H9 (cell line): Measurements from ENCODE around the gene OR56B1. TPM values are rescaled to one million over a fixed set of nuclear protein-coding genes. Genes with fewer than 3 reads are reported as not detected.

ENCODE experiments used
- DNase-seq: peaks from one replicate; pipeline ENCODE4 v3.0.0-alpha.2; 2017
- H2AFZ ChIP-seq: one replicate; pipeline ENCODE4 v1.6.1; 2013; ENCODE audit warnings: mild to moderate bottlenecking, low read length, control low read depth, moderate library complexity
- H2AK5ac ChIP-seq: 2 replicates; pipeline ENCODE4 v1.6.1; 2013; ENCODE audit warnings: low read length, control low read depth, mixed read lengths; ENCODE audit not compliant: insufficient read length
- H2BK120ac ChIP-seq: one replicate; pipeline ENCODE4 v1.6.1; 2013; ENCODE audit warnings: low read depth, mild to moderate bottlenecking, low read length, control low read depth, inconsistent platforms; ENCODE audit not compliant: poor library complexity, severe bottlenecking
- H2BK12ac ChIP-seq: 2 replicates; pipeline ENCODE4 v1.6.1; 2013; ENCODE audit warnings: low read length, control low read depth, mixed read lengths, low read depth; ENCODE audit not compliant: insufficient read length
- H2BK15ac ChIP-seq: 2 replicates; pipeline ENCODE4 v1.6.1; 2013; ENCODE audit warnings: low read depth, low read length, control low read depth
- H2BK20ac ChIP-seq: one replicate; pipeline ENCODE4 v1.6.1; 2013; ENCODE audit warnings: low read depth, mild to moderate bottlenecking, low read length, control low read depth, inconsistent platforms; ENCODE audit not compliant: poor library complexity, severe bottlenecking
- H2BK5ac ChIP-seq: 2 replicates; pipeline ENCODE4 v1.6.1; 2013; ENCODE audit warnings: low read length, control low read depth, mixed read lengths; ENCODE audit not compliant: insufficient read length
- H3K14ac ChIP-seq: 2 replicates; pipeline ENCODE4 v1.6.1; 2013; ENCODE audit warnings: low read length, control low read depth; ENCODE audit not compliant: insufficient read depth
- H3K18ac ChIP-seq: 2 replicates; pipeline ENCODE4 v1.6.1; 2013; ENCODE audit warnings: low read depth, mild to moderate bottlenecking, mixed read lengths, low read length, control low read depth; ENCODE audit not compliant: insufficient read length
- H3K23ac ChIP-seq: 2 replicates; pipeline ENCODE4 v1.6.1; 2013; ENCODE audit warnings: low read length, control low read depth, mixed read lengths, low read depth; ENCODE audit not compliant: insufficient read length
- H3K23me2 ChIP-seq: 2 replicates; pipeline ENCODE4 v1.6.1; 2013; ENCODE audit warnings: low read depth, mild to moderate bottlenecking, mixed read lengths, low read length, control low read depth; ENCODE audit not compliant: insufficient read length, poor library complexity, severe bottlenecking
- H3K27ac ChIP-seq: 2 replicates; pipeline ENCODE4 v1.5.1; 2013; ENCODE audit warnings: low read length, control low read depth, mixed read lengths, low read depth; ENCODE audit not compliant: insufficient read length
- H3K27me3 ChIP-seq: 2 replicates; pipeline ENCODE4 v1.6.1; 2013; ENCODE audit warnings: low read length, control low read depth, inconsistent platforms; ENCODE audit not compliant: insufficient read depth
- H3K4ac ChIP-seq: 2 replicates; pipeline ENCODE4 v1.6.1; 2013; ENCODE audit warnings: low read depth, mild to moderate bottlenecking, control low read depth, inconsistent platforms, low read length, moderate library complexity
- H3K4me1 ChIP-seq: 2 replicates; pipeline ENCODE4 v1.6.1; 2013; ENCODE audit warnings: low read length, control low read depth, inconsistent platforms; ENCODE audit not compliant: insufficient read depth
- H3K4me2 ChIP-seq: 2 replicates; pipeline ENCODE4 v1.6.1; 2013; ENCODE audit warnings: low read length, control low read depth, mixed read lengths; ENCODE audit not compliant: insufficient read length, insufficient read depth
- H3K56ac ChIP-seq: 2 replicates; pipeline ENCODE4 v1.6.1; 2013; ENCODE audit warnings: low read depth, mild to moderate bottlenecking, mixed read lengths, low read length, control low read depth; ENCODE audit not compliant: insufficient read length
- H3K79me1 ChIP-seq: 2 replicates; pipeline ENCODE4 v1.6.1; 2013; ENCODE audit warnings: low read depth, mild to moderate bottlenecking, moderate library complexity, low read length, control low read depth, inconsistent platforms; ENCODE audit not compliant: insufficient read depth, poor library complexity, severe bottlenecking
- H3K79me2 ChIP-seq: 2 replicates; pipeline ENCODE4 v1.6.1; 2013; ENCODE audit warnings: low read length, control low read depth, inconsistent platforms; ENCODE audit not compliant: insufficient read depth
- H3K9ac ChIP-seq: 2 replicates; pipeline ENCODE4 v1.6.1; 2013; ENCODE audit warnings: low read length, control low read depth, mixed read lengths; ENCODE audit not compliant: insufficient read length; ENCODE audit errors: extremely low read depth
- H3K9me3 ChIP-seq: one replicate; pipeline ENCODE4 v1.6.1; 2013; ENCODE audit warnings: low read depth, low read length, inconsistent platforms; ENCODE audit not compliant: control insufficient read depth
- H3T11ph ChIP-seq: one replicate; pipeline ENCODE4 v1.6.1; 2013; ENCODE audit warnings: mild to moderate bottlenecking, low read length, control low read depth, inconsistent platforms
- H4K20me1 ChIP-seq: one replicate; pipeline ENCODE4 v1.6.1; 2013; ENCODE audit not compliant: control insufficient read depth, insufficient read length, insufficient read depth
- H4K5ac ChIP-seq: 2 replicates; pipeline ENCODE4 v1.6.1; 2013; ENCODE audit warnings: low read depth, mild to moderate bottlenecking, mixed read lengths, low read length, control low read depth; ENCODE audit not compliant: insufficient read length
- H4K8ac ChIP-seq: replicated peaks from 2 replicates; pipeline ENCODE4 v1.6.1; 2013; ENCODE audit warnings: low read length, control low read depth, mixed read lengths, low read depth; ENCODE audit not compliant: insufficient read length
- H4K91ac ChIP-seq: 2 replicates; pipeline ENCODE4 v1.6.1; 2013; ENCODE audit warnings: low read depth, mild to moderate bottlenecking, moderate library complexity, mixed read lengths, low read length, control low read depth; ENCODE audit not compliant: insufficient read length
- H3K27ac Mint-ChIP-seq, 3 experiments: 2 replicates in 2 of 3; 3 replicates in 1 of 3; pipeline ENCODE4 v1.8.0; 2020 to 2021; ENCODE audit warnings: mixed read lengths in 3 of 3, mild to moderate bottlenecking in 1 of 3, moderate library complexity in 1 of 3
- H3K27me3 Mint-ChIP-seq: 2 replicates; pipeline ENCODE4 v1.8.0; 2021; ENCODE audit warnings: low read depth, mild to moderate bottlenecking, moderate library complexity, mixed read lengths
- H3K36me3 Mint-ChIP-seq, 3 experiments: 2 replicates in 2 of 3; 3 replicates in 1 of 3; pipeline ENCODE4 v1.8.0; 2020 to 2021; ENCODE audit warnings: low read depth in 3 of 3, mixed read lengths in 3 of 3; ENCODE audit not compliant: insufficient read depth in 1 of 3
- H3K4me1 Mint-ChIP-seq, 2 experiments: 2 replicates each; pipeline ENCODE4 v1.8.0; 2020; ENCODE audit warnings: mixed read lengths in 2 of 2
- H3K4me3 Mint-ChIP-seq, 2 experiments: 2 replicates in 1 of 2; 3 replicates in 1 of 2; pipeline ENCODE4 v1.8.0; 2020 to 2021; ENCODE audit warnings: mild to moderate bottlenecking in 2 of 2, mixed read lengths in 2 of 2, moderate library complexity in 1 of 2
- H3K9me3 Mint-ChIP-seq, 2 experiments: 2 replicates in 1 of 2; 3 replicates in 1 of 2; pipeline ENCODE4 v1.8.0; 2020; ENCODE audit warnings: mild to moderate bottlenecking in 2 of 2, mixed read lengths in 2 of 2, moderate library complexity in 1 of 2
- WGBS: extraction: QIAGEN DNeasy Blood & Tissue Kit; methylation state at CpG from one replicate; pipeline ENCODE4 v1.1.7; 2013; ENCODE audit warnings: missing lambda C conversion rate, low lambda C conversion rate, mixed read lengths; ENCODE audit not compliant: insufficient read length; ENCODE audit errors: extremely low coverage; 5-methylcytosine and 5-hydroxymethylcytosine counted together
- total RNA-seq: library from RNA; stranded (reverse); gene quantifications from 2 replicates; pipeline ENCODE4 v1.2.1, GENCODE V29; 2021
- TF ChIP-seq, protein P1 (sequence below): fragments of 200-600 bp; sonication (generic); conservative IDR thresholded peaks from 3 replicates; pipeline ENCODE4 v1.8.0; 2021; ENCODE audit warnings: antibody characterized with exemption, mild to moderate bottlenecking

Gene OR56B1
- total RNA-seq, 1 experiment from 2014 or later: not detected

DNA sequence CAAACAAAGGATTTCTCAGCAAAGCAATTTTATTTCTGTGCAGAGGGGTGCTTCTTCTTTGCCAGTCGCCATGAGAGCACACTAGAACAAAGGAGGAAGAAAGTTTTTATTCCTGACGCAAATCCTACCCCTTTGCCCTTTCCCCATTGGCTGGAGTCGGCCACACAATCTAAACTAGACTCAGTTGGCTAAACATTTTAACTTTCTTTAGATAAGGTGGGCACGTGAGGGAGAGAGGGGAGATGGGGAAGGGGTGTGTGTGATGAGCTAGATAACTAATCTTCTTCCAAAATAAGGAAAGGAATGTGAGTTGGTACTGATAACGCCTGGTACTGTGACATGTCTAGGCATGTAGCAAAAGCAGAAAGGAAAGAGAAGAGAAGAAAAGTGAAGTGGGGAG, 46.0 kb upstream of the OR56B1 start:
- peak overlapping the region; percentile 92 to 99 (median 96) for H3K27ac Mint-ChIP-seq
- no peak overlapping the region for H2BK120ac ChIP-seq
- peak overlapping the region; percentile 75 for H3K27ac ChIP-seq
- H3K9ac ChIP-seq: peak overlapping the region; percentile 69
- H3K14ac ChIP-seq: peak overlapping the region; percentile 14; the same call in 1 of the 2 replicates
- no peak overlapping the region for H2BK15ac ChIP-seq
- H4K20me1 ChIP-seq: no peaks in the 10 kb centered on the region
- no CpG with 5 or more reads among the region's 5 CpGs for WGBS
- no peak overlapping the region for H2BK20ac ChIP-seq
- H3K56ac ChIP-seq: no peak overlapping the region
- H3K36me3 Mint-ChIP-seq: peaks cover 5 to 26% (median 22%) of the 10 kb centered on the region in 3 experiments; a peak in 6 of 7 replicates
- peaks cover 0 to 4% of the 10 kb centered on the region in 2 experiments; a peak in 2 of 5 replicates for H3K9me3 Mint-ChIP-seq
- no peak overlapping the region for H4K91ac ChIP-seq
- peaks cover 37 to 41% of the 10 kb centered on the region in 2 experiments for H3K4me1 Mint-ChIP-seq
- H3K27me3 Mint-ChIP-seq: no peaks in the 10 kb centered on the region
- no peak overlapping the region for H4K5ac ChIP-seq
- H3K9me3 ChIP-seq: no peaks in the 10 kb centered on the region
- H2AFZ ChIP-seq: no peak overlapping the region
- DNase-seq: no peak
- no peak overlapping the region; the same call in 1 of the 2 replicates for H3K4ac ChIP-seq
- no peaks in the 10 kb centered on the region; the same call in 1 of the 2 replicates for H3K4me1 ChIP-seq
- peaks cover 8% of the 10 kb centered on the region for H3K23me2 ChIP-seq
- no peak overlapping the region for H2BK5ac ChIP-seq
- H2BK12ac ChIP-seq: no peak overlapping the region
- H3T11ph ChIP-seq: no peak overlapping the region
- no peaks in the 10 kb centered on the region for H3K27me3 ChIP-seq
- TF ChIP-seq, protein P1, sequence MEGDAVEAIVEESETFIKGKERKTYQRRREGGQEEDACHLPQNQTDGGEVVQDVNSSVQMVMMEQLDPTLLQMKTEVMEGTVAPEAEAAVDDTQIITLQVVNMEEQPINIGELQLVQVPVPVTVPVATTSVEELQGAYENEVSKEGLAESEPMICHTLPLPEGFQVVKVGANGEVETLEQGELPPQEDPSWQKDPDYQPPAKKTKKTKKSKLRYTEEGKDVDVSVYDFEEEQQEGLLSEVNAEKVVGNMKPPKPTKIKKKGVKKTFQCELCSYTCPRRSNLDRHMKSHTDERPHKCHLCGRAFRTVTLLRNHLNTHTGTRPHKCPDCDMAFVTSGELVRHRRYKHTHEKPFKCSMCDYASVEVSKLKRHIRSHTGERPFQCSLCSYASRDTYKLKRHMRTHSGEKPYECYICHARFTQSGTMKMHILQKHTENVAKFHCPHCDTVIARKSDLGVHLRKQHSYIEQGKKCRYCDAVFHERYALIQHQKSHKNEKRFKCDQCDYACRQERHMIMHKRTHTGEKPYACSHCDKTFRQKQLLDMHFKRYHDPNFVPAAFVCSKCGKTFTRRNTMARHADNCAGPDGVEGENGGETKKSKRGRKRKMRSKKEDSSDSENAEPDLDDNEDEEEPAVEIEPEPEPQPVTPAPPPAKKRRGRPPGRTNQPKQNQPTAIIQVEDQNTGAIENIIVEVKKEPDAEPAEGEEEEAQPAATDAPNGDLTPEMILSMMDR: no peak
- H3K79me2 ChIP-seq: peaks cover 3% of the 10 kb centered on the region; the same call in 1 of the 2 replicates
- H3K4me3 Mint-ChIP-seq: peak overlapping the region; percentile 66 to 70; a peak in 4 of 5 replicates
- H3K23ac ChIP-seq: no peak overlapping the region
- H2AK5ac ChIP-seq: no peak overlapping the region
- peak overlapping the region; percentile 51 for H3K4me2 ChIP-seq
- no peak overlapping the region for H4K8ac ChIP-seq
- peak overlapping the region; percentile 1 for H3K18ac ChIP-seq
- no peaks in the 10 kb centered on the region for H3K79me1 ChIP-seq
